H1 (cell line): ENCODE measurements around the gene RAB35. TPM values are rescaled to one million over a fixed set of nuclear protein-coding genes. Genes with fewer than 3 reads are reported as not detected.

Experiments
- MAX ChIP-seq: IDR thresholded peaks from 2 replicates; pipeline ENCODE4 v1.6.1; 2012; ENCODE audit warnings: inconsistent platforms
- NANOG ChIP-seq: IDR thresholded peaks from 2 replicates; pipeline ENCODE4 v1.6.1; 2011; ENCODE audit warnings: low read length, low read depth, mild to moderate bottlenecking, inconsistent platforms; ENCODE audit not compliant: insufficient read depth, poor library complexity, severe bottlenecking
- polyA plus RNA-seq, 7 experiments: library from polyadenylated mRNA; depleted of rRNA in 3 of 7; stranded (reverse) in 5 of 7; unstranded in 2 of 7; fragments of >200 nt in 5 of 7; fragments of 200-250 nt in 2 of 7; gene quantifications; 1 replicate in 5 of 7; 2 replicates in 1 of 7; 4 replicates in 1 of 7; pipeline versions ENCODE4 v1.2.1 to v1.2.3, GENCODE V29; 2011 to 2013; ENCODE audit warnings: missing spikeins in 2 of 7, mixed read lengths in 2 of 7
- total RNA-seq: library from RNA; stranded (reverse); fragmentation: NEBNext Ultra II Directional; extraction: Animal tissue kit (Norgen Biotek cat#: 25700); gene quantifications from 2 replicates; pipeline ENCODE4 v1.2.1, GENCODE V29; 2021
- TF ChIP-seq, protein P1 (sequence below): fragments of 300-600 bp; sonication (generic); IDR thresholded peaks from 2 replicates; pipeline ENCODE4 v1.7.1; 2012; ENCODE audit warnings: low read length, moderate library complexity, mild to moderate bottlenecking, inconsistent platforms; ENCODE audit not compliant: insufficient replicate concordance

RAB35 gene
- total and polyA plus RNA-seq, 2 of the 8 experiments (the other 6 are each of a cell fraction or from before 2014, with no cell fraction given), result 33.4 to 39.0 TPM

DNA sequence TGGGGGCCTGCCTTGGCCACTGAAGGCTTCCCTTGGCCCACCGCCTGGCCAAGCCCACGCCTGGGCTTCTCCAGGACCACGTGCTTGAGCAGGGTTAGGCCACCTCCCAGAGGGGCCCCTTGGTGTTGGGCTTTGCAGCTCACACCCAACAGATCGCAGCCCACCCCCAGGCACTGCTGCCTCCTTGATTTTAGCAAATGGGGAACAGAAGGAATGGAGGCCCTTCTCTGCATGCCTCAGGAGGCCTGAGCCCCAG, 23.3 kb downstream of the RAB35 start (continued):
- TF ChIP-seq, protein P1, sequence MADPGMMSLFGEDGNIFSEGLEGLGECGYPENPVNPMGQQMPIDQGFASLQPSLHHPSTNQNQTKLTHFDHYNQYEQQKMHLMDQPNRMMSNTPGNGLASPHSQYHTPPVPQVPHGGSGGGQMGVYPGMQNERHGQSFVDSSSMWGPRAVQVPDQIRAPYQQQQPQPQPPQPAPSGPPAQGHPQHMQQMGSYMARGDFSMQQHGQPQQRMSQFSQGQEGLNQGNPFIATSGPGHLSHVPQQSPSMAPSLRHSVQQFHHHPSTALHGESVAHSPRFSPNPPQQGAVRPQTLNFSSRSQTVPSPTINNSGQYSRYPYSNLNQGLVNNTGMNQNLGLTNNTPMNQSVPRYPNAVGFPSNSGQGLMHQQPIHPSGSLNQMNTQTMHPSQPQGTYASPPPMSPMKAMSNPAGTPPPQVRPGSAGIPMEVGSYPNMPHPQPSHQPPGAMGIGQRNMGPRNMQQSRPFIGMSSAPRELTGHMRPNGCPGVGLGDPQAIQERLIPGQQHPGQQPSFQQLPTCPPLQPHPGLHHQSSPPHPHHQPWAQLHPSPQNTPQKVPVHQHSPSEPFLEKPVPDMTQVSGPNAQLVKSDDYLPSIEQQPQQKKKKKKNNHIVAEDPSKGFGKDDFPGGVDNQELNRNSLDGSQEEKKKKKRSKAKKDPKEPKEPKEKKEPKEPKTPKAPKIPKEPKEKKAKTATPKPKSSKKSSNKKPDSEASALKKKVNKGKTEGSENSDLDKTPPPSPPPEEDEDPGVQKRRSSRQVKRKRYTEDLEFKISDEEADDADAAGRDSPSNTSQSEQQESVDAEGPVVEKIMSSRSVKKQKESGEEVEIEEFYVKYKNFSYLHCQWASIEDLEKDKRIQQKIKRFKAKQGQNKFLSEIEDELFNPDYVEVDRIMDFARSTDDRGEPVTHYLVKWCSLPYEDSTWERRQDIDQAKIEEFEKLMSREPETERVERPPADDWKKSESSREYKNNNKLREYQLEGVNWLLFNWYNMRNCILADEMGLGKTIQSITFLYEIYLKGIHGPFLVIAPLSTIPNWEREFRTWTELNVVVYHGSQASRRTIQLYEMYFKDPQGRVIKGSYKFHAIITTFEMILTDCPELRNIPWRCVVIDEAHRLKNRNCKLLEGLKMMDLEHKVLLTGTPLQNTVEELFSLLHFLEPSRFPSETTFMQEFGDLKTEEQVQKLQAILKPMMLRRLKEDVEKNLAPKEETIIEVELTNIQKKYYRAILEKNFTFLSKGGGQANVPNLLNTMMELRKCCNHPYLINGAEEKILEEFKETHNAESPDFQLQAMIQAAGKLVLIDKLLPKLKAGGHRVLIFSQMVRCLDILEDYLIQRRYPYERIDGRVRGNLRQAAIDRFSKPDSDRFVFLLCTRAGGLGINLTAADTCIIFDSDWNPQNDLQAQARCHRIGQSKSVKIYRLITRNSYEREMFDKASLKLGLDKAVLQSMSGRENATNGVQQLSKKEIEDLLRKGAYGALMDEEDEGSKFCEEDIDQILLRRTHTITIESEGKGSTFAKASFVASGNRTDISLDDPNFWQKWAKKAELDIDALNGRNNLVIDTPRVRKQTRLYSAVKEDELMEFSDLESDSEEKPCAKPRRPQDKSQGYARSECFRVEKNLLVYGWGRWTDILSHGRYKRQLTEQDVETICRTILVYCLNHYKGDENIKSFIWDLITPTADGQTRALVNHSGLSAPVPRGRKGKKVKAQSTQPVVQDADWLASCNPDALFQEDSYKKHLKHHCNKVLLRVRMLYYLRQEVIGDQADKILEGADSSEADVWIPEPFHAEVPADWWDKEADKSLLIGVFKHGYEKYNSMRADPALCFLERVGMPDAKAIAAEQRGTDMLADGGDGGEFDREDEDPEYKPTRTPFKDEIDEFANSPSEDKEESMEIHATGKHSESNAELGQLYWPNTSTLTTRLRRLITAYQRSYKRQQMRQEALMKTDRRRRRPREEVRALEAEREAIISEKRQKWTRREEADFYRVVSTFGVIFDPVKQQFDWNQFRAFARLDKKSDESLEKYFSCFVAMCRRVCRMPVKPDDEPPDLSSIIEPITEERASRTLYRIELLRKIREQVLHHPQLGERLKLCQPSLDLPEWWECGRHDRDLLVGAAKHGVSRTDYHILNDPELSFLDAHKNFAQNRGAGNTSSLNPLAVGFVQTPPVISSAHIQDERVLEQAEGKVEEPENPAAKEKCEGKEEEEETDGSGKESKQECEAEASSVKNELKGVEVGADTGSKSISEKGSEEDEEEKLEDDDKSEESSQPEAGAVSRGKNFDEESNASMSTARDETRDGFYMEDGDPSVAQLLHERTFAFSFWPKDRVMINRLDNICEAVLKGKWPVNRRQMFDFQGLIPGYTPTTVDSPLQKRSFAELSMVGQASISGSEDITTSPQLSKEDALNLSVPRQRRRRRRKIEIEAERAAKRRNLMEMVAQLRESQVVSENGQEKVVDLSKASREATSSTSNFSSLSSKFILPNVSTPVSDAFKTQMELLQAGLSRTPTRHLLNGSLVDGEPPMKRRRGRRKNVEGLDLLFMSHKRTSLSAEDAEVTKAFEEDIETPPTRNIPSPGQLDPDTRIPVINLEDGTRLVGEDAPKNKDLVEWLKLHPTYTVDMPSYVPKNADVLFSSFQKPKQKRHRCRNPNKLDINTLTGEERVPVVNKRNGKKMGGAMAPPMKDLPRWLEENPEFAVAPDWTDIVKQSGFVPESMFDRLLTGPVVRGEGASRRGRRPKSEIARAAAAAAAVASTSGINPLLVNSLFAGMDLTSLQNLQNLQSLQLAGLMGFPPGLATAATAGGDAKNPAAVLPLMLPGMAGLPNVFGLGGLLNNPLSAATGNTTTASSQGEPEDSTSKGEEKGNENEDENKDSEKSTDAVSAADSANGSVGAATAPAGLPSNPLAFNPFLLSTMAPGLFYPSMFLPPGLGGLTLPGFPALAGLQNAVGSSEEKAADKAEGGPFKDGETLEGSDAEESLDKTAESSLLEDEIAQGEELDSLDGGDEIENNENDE, result no peak
- TF ChIP-seq MAX (peak; percentile 18; the same call in 1 of the 2 replicates), NANOG (no peak)
